WI38 (cell line): ENCODE measurements around the gene TMEM176A.

Experiments used
- H3K4me3 ChIP-seq: 2 replicates; pipeline ENCODE4 v1.5.1; 2011; ENCODE audit warnings: low read depth, mild to moderate bottlenecking, control low read depth, low read length
- CTCF ChIP-seq: IDR thresholded peaks from 2 replicates; pipeline ENCODE4 v1.5.1; 2012; ENCODE audit warnings: low read depth, mild to moderate bottlenecking, control low read depth, low read length

TMEM176A gene

GRCh38 chr7:150780292-150780691, 20.3 kb upstream of the TMEM176A start:
- TF ChIP-seq CTCF: no peak
- H3K4me3 ChIP-seq: no peak overlapping the region

GRCh38 chr7:150781103-150781502, 19.5 kb upstream of the TMEM176A start:
- no peak overlapping the region for H3K4me3 ChIP-seq
- TF ChIP-seq CTCF: no peak

DNA sequence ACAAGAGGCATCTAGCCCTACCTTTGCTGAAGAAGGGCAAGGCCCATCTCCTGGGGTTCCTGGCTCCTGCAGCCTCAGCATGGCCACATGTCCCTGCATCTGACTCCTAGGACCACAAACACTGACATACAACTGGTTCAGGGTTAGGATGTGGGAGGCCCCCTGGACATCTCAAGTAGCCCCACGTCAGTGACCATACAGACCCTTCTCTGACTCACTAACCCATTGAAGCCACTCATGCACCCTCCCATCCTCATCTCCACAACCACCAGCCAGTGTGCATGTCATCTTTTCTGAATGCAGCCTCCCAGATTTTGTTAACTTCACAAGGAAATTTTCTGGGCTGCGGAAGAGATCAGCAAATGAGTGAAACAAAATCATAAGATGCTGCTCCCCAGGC, 18.6 kb upstream of the TMEM176A start:
- TF ChIP-seq CTCF: no peak
- H3K4me3 ChIP-seq: no peak overlapping the region

GRCh38 chr7:150784120-150784736, 16.3 kb upstream of the TMEM176A start:
- no peak for TF ChIP-seq CTCF
- H3K4me3 ChIP-seq: no peak overlapping the region

- no peak for TF ChIP-seq CTCF
- no peak overlapping the region for H3K4me3 ChIP-seq
Observed at GRCh38 chr7:150784954-150785353, 15.6 kb upstream of the TMEM176A start.

DNA sequence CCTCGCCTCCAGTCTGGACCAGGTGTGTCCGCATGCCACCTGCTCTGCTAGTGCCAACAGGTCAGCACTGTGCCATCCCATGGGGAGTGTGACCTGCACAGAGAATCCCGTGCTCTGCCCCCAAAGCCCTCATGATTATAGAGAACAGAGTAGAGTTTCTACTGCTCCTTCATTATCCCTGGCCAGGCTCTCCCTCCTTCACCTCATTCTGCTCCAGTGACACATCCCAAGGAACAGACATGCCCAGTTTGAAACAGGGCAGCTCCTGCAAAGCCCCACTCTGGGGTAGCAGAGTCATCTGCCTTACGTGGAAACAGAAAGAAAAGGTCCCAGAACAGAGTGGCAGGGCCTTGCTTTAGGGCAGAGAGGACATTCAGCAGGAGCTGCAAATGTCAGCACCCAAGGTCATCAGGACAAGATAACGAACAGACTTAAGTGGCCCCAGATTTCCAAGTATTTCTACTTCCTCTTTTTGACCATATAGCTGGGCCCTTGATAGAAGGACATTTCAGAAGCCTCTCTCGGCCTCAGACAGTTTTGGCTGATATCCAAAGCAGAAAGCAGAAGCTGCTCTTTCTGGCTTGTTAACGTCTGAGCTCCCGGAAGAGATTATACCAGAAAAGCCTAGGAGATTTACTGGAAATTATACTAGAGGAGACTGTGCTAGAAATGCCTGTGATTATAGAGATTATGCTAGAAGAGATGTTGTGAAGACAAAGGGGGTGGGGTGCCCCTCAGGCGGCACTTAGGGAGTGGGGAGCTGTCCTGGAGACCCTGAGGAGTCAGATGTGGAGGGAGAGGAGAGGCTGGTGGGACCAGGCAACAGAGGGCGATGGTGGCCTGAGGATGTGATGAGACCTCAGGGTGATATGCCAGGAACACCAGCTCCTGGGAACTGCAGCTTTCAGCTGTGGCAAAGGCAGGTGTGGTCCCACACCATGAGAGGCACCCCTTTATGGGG, 13.0 kb upstream of the TMEM176A start:
- no peak for TF ChIP-seq CTCF

DNA sequence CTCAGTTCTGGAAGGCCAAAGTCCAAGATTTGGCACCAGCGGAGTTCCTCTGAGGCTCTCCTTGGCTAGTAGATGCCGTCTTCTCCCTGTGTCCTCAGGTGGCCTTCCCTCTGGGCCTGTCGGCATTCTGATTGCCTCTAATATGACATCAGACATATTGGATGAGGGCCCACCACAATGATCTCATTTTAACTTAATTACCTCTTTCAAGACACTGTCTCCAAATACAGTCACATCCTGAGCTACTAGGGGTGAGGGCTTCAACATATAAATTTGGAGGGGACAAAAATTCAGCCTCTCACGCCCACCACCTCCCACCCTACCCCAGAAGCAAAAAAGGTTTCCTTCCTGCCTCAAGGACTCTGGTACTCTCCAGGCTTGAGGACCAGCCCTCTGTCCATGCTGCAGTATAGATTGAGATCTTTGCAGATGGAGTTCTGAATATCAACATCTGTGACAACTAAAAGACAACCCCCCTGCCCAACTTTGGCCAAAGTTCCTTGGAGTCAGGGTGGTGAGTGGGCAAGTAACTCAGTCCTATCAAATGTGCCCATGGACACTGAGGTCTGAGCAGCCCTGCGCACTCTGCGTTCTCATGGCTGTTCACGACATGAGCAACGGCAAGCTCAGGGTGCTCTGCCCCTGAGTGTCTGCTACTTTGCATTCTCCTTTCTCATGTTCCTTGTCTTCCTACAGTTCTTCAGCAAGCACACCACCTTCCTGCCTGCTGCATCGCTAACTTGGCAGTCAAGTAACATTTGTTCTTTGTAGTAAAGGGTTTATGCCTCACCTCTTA, 11.9 kb upstream of the TMEM176A start:
- no peak for TF ChIP-seq CTCF
- H3K4me3 ChIP-seq: no peak overlapping the region

More for the DNA sequence above, 13.0 kb upstream of the TMEM176A start:
- H3K4me3 ChIP-seq: no peak overlapping the region
